ENCODE results near the gene MARCHF9.
"Not testable (repeated sequence)": the region's sequence is repeated elsewhere in the genome, so short reads cannot be mapped to it uniquely, and the experiment has no call there.

Gene MARCHF9, protein sequence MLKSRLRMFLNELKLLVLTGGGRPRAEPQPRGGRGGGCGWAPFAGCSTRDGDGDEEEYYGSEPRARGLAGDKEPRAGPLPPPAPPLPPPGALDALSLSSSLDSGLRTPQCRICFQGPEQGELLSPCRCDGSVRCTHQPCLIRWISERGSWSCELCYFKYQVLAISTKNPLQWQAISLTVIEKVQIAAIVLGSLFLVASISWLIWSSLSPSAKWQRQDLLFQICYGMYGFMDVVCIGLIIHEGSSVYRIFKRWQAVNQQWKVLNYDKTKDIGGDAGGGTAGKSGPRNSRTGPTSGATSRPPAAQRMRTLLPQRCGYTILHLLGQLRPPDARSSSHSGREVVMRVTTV

DNA sequence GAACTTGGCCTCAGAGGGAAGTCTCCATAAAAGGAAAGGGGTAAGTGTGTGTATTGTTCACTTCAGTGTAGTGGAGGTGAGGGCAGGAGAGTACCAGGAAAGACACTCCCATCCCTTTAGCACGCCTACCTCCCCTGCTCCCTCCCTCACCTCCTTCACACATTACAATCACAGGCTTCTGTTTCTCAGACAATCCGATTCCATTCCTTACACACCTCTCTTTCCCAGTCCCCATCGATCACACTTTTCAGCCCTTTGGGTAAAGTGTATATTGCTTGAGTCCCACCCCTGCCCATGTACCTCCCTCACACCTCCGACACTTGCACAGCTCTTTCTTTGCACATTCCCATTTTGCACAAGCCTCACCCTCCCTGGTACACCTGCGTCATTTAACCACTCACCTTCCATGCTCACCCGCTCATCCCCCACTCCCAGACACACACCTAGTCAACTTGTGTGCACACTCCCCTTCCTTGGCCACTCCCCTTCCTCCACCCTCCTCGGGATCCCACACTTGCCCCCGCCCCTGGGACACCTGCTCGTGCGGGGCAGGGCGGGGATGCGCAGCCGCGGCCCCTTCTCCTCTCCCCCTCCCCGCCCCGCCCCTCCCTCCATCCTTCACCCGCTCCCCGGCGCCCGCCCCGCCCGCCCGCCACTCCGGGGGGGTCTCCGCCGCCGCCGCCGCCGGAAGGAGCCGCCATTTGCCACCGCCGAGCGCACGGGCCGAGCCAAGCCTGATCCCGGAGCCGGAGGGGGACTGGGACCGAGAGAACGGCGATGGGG is at the start of gene MARCHF9:
Gene MARCHF9 (plus strand): TSS at position 693 of the 783 bp plus-strand sequence. CDS start 426 bp downstream, outside the sequence.
- DNase-seq, result peak; percentile 92

DNA sequence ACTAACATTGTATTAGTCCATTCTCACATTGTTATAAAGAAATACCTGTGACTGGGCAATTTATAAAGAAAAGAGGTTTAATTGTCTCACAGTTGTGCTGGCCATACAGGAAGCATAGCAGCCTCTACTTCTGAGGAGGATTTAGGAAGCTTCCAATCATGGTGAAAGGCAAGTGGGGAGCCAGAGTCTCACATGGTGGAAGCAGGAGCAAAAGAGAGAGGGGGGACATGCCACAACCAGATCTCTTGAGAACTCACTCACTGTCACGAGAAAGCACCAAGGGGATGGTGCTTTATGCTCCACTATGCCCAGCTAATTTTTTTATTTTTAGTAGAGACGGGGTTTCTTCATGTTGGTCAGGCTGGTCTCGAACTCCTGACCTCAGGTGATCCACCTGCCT is 47.7 kb upstream of the MARCHF9 start:
- DNase-seq, result no peak

DNA sequence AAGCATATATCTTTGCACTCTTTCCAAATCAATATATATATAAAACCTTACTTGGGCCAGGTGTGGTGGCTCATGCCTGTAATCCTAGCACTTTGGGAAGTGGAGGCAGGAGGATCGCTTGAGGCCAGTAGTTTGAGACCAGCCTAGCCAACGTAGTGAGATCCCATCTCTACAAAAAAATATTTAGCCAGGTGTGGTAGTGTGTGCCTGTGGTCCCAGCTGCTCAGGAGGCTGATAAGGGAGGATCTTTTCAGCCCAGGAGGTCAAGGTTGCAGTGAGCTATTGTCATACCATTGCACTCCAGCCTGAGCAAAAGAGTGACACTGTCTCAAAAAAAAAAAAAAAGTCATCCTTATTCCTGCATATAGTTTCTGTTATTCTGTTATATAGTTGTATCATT is 46.6 kb upstream of the MARCHF9 start:
- no peak for DNase-seq

DNA sequence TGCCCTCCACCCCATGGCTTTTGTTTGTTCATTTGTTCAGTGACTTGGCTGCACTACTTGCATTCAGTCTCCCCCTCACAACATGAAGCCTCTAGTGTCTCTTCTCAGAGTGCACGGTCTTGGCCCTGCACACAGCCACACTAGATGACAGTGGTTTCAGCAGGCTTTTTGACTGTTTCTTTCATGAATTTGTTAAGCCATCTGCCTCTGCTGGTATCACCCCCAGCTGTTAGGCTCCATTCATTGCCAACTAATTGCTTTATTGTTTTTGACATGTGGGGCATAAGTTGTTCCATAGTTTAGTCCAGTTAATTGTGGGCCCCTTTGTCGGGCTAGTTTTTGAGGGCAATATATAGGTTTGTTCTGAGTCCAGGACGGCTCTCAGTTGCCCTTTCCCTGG is 42.2 kb upstream of the MARCHF9 start:
- no peak for DNase-seq

DNA sequence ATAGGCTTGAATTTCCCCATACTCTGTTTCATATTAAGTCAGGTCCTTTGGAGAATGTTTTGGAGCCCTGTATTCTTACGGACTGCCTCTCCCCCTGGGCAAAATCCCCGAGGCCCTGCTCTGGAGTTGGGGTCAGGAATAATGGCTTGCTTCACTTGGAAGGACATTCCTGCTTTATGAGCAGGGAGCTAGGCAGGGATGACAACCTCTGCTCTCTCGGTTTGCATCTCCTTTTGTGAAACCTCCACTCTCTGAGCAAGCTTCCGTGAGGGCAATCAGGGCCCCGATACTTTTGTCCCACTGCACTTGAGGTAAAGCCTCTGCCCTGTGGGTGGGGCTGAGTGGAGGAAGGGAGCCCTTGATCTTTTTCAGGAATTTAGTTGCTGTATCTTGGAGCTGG is 41.7 kb upstream of the MARCHF9 start:
- DNase-seq, result no peak

DNA sequence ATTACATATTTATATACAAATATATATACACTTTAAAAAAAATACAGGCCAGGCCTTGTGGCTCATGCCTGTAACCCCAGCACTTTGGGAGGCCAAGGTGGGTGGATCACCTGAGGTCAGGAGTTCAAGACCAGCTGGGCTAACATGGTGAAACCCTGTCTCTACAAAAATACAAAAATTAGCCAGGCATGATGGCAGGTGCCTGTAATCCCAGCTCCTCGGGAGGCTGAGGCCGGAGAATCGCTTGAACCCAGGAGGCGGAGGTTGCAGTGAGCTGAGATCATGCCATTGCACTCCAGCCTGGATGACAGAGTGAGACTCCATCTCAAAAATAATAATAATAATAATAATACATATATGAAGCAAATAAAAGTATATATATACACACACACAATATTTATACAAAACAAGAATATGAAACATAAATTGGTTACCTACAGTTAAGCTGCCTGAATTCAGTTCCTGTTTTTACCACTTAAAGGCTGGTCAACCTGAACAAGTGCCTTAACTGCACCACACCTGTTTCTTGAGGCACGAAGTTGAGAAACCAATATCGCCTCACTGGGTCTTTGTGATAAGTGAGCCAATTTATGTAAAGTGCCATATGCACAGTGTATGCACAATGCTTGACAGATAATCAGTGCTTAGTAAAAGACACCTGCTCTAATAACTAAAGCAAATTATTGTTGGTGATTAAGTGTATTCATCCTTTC is 39.7 kb upstream of the MARCHF9 start:
- DNase-seq, result not testable (repeated sequence)

DNA sequence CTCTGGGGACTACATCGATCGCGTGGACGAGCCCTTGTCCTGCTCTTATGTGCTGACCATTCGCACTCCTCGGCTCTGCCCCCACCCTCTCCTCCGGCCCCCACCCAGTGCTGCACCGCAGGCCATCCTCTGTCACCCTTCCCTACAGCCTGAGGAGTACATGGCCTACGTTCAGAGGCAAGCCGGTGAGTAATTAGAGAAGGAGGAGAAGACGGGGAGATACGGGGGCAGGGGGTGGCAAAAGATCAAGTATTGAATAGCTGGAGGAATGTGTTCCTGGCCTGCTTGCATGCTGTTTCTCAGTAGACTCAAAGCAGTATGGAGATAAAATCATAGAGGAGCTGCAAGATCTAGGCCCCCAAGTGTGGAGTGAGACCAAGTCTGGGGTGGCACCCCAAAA is 39.1 kb upstream of the MARCHF9 start:
- DNase-seq, result no peak

DNA sequence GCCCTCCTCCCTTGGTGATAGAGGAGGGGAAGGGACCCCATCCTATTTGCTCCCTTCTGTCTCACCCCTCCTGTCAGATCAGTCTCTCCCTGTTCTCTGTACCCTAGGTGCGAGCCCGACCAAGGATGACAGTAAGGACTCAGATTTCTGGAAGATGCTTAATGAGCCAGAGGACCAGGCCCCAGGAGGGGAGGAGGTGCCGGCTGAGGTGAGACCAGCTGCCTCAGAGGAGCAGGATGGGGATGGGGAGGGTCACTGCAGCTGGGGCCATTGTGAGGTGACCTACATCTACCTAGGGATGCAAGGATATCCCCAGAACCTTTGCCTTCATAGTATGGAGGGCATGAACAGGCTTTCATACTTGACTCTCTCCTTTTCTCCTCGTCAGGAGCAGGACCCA is 38.6 kb upstream of the MARCHF9 start:
- DNase-seq, result no peak

DNA sequence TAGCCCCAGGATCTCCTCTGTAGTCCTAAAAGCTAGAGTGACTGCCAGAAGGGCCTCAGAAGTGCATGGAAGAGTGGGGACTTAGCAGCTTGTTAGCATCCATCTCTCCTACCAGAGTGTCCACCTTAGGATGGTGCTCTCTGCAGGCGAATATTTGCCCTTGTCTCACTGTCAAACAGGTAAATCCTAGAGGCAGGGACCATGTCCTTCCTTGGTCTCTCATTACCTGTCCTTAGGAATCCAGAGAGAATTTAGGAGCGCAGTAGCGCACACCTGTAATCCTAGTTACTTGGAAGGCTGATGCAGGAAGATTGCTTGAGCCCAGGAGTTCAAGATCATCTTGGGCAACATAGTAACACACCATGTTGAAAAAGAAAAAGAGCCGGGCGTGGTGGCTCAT is 37.8 kb upstream of the MARCHF9 start:
- no peak for DNase-seq

DNA sequence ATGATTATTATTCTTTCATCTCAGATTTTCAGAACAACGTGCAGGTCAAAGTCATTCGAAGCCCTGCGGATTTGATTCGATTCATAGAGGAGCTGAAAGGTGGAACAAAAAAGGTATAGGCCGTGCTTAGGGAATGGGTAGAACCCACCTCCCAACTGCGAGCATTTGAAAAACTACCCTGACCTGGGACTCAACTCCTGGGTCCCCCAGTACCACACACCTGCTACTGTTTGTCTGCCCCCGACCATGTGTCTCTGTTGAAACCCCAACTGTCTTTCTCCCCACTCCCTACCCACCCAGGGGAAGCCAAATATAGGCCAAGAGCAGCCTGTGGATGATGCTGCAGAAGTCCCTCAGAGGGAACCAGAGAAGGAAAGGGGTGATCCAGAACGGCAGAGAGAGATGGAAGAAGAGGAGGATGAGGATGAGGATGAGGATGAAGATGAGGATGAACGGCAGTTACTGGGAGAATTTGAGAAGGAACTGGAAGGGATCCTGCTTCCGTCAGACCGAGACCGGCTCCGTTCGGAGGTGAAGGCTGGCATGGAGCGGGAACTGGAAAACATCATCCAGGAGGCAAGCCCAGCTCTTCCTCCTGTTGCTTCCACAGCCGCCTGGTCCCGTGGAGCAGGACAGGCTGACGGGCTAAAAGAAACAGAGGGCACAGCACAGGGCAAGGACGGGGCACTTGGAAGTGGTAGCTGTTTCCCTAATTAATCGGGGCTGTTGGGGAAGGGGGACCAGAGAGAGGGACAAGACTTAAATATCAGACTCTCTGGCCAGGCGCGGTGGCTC is 36.9 kb upstream of the MARCHF9 start:
- DNase-seq, result no peak

DNA sequence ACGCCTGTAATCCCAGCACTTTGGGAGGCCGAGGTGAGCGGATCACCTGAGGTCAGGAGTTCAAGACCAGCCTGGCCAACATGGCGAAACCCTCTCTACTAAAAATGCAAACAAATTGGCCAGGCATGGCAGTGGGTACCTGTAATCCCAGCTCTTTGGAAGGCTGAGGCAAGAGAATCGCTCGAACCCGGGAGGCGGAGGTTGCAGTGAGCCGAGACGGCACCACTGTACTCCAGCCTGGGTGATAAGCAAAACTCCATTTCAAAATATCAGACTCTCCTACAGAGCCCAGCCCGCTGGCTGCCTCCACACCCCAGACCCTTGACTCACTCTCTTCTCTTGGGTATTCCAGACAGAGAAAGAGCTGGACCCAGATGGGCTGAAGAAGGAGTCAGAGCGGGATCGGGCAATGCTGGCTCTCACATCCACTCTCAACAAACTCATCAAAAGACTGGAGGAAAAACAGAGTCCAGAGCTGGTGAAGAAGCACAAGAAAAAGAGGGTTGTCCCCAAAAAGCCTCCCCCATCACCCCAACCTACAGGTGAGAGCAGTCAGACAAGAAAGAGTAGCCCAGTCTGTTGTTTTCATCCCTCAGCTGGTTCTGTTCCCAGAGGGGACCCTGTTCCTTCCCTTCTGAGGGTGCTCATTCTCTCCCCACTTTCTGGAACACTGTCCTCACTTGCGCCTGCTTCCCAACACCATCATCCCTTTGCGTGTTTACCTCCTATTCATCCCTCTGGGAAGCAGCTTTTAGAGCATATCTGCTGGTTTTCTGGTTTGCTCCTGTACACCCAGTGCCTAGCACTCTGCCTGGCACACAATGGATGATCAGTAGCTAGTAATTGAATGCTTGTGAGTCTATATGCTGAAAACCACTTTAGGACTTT is 36.0 kb upstream of the MARCHF9 start:
- no peak for DNase-seq

DNA sequence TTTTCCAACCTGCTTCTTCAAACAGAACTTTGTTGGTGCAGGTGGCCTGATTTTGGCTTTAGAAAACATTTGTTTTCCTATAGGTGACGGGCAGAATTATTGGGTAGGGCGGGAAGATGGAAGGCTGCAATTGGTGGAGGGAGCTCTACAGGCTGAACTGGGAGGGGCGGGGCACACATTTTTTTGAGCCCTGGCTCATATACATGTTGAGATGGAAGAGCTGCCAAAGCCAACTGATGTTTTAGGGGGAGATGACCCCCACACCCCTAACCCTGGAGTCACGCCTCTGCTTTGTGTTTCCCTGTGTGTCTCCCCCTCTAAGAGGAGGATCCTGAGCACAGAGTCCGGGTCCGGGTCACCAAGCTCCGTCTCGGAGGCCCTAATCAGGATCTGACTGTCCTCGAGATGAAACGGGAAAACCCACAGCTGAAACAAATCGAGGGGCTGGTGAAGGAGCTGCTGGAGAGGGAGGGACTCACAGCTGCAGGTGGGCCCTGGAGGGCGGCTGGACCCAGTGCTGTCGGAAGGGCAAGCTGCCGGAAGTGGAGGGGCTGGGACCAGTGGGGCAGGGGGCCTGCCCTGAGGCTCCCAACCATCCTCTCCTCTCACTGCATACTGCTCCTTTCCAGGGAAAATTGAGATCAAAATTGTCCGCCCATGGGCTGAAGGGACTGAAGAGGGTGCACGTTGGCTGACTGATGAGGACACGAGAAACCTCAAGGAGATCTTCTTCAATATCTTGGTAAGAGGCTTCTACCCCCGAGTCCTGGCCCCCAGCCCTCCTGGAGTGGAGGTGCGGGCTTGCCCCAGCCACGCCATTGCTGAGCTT is 34.9 kb upstream of the MARCHF9 start:
- DNase-seq, result no peak

DNA sequence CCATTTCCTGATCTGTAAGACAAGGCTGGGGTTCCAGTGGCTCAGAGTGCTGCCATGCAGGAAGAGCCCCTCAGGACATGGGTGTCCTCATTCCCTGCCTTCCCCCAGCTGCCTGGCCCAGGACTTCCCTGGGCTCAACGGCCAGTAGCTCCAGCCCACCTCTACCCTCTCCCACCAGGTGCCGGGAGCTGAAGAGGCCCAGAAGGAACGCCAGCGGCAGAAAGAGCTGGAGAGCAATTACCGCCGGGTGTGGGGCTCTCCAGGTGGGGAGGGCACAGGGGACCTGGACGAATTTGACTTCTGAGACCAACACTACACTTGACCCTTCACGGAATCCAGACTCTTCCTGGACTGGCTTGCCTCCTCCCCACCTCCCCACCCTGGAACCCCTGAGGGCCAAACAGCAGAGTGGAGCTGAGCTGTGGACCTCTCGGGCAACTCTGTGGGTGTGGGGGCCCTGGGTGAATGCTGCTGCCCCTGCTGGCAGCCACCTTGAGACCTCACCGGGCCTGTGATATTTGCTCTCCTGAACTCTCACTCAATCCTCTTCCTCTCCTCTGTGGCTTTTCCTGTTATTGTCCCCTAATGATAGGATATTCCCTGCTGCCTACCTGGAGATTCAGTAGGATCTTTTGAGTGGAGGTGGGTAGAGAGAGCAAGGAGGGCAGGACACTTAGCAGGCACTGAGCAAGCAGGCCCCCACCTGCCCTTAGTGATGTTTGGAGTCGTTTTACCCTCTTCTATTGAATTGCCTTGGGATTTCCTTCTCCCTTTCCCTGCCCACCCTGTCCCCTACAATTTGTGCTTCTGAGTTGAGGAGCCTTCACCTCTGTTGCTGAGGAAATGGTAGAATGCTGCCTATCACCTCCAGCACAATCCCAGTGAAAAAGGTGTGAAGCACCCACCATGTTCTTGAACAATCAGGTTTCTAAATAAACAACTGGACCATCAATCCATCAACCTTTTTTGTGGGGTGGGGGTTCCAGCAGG is 34.0 kb upstream of the MARCHF9 start:
- DNase-seq, result no peak

DNA sequence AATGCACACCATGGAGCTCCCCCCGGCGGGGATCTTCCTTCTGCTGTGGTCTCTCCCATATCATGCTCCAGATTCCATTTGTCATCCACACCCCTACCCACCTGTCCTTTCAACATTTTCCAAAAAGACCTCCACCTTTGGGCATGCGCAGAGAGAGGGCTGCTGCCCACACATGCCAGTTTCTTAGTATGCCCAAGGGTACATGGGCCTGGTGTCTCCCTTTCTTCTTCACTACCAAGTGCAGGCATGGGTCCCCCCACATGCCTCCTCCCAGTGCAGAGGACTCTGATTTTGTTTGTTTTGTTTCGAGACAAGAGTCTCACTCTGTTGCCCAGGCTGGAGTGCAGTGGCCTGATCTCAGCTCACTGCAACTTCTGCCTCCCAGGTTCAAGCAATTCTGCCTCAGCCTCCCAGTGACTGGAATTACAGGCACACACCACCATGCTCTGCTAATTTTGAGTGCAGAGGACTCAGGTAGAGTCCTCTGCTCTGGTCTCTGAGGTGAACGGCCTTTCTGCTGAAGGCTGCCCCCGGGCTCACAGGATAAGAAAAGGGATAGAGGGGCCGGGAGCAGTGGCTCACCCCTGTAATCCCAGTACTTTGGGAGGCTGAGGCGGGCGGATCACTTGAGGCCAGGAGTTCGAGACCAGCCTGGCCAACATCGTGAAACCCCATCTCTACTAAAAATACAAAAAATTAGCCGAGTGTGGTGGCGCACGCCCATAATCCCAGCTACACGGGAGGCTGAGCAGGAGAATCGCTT is 32.9 kb upstream of the MARCHF9 start:
- not testable (repeated sequence) for DNase-seq

DNA sequence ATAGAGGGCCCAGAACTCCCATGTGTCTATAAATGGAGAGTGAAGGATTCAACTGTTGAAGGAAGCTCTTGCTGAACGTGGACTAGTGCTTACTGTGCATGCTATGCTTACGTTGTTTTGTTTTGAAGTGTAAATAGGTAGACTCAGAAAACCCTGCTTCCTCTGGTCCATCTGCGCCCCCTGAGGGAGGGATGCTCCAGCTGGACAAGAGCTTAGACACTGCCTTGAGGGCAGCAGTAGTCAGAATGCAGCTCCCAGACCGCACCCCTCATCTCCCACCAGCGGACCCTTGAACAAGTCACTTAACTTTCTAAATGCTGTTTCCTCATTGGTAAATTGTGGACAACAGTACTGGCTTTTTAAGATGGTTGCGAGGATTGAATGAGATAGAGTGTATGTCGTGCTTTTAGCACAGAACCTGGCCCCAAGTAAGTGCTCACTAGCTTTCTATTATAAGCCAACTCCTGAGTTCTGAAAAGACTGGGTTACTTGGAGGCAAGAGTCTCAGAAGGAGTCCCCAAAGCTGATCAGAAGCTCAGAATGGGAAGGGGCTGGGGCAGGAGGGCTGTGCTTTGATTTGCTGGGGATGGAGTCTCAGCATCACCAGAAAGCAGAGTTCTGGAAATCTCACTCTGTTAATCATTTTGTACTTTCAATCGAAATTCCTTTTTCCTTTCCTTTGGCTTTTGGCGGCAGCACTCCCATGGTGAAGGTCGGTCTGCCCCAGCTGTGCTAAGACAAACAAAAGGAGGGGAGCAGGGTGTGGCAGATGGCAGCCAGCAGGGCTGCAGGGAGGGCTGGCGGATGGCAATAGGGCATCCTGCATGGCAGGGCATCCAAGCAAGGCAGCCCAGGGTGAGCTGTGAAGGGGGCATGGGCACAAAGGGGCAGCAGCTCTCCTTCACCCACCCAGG is 31.9 kb upstream of the MARCHF9 start:
- no peak for DNase-seq

DNA sequence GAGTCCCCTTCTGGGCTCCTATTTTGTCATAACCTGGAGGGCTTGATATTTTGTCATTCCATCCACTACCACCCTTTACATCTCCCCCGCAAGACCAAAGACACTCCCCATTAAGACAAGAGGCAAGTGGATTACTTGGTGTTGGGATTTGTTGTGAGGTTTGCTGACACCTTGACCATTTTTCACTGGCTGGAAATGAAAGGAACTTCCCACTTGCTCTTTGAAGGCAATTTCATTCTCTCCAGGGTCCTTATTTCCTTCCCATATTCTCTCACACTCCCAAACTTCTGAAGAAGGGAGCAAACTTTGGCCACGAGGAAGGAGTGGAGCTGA is 31.3 kb upstream of the MARCHF9 start:
- DNase-seq, result no peak

DNA sequence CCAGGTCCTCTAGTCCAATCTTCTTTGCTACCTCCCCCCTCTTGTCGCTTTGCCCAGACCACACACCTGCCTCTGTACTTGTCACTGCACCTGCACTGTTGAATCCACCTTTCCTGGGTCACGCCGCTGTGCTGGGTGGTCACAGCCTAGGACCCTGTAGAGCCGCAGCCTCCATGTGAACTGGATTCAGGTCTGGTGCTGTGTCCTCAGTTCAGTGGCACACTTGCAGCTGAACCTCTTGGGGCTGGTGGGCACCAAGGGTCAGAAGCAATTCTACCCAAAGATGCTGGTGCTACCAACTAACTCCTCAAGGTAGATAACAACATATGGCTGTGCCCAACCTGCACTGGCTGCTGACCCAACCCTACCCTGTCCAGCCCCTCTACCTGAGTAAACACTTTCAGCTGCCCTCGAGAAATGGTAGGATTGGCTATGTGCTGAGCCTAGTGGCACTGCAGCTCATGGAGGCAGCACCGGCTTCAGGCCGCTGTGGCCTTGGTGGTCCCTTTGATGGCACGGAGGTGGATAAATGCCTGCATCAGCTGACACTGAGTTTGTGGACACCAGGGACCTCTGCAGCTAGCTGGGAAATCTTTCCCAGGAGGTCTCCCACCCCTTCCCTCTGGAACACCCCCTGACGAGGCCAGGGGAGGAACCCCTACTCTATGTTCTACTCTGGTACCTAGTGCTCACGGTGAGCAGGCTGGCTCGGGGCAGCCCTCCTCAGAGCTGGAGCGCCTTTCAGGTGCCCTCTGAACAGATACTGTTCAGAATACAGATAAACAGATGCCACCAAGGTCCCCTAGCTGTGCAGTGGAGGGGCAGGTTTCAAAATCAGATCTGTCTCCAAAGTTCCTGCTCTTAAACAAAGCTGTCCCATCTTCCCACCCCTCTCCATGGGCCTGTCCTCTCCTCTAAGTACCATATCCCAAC is 30.6 kb upstream of the MARCHF9 start:
- DNase-seq, result no peak
